Hepatocyte (in vitro differentiated cells): ENCODE results near the gene SYT8.

Experiments
- EZH2 ChIP-seq: fragments of 200-600 bp; sonication (generic); IDR thresholded peaks from 2 replicates; pipeline ENCODE4 v1.6.1; 2016; ENCODE audit warnings: antibody characterized with exemption, mild to moderate bottlenecking, borderline replicate concordance
- TF ChIP-seq, protein P1 (sequence below): fragments of 200-600 bp; sonication (generic); IDR thresholded peaks from 2 replicates; pipeline ENCODE4 v1.5.1; 2016; ENCODE audit warnings: antibody characterized with exemption, mild to moderate bottlenecking; ENCODE audit not compliant: poor library complexity

DNA sequence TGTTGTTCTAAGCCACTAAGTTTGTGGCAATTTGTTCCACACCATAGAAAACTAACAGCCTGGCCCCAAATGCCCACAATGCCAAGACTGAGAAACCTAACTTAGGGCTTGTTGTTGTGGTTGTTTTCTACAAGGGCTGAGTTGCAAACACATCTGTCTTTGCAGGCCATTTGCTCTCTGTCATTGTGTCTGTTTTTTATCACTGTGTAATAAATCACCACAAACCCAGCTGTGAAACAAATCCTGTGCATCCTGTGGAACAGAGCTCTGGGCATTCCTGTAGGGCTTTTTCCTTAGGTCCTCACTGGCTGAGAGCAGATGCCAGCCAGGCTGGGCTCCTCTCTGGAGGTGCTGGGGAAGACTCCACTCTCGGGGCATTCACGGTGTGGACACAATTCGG is 15.7 kb upstream of the SYT8 start:
- TF ChIP-seq, protein P1, sequence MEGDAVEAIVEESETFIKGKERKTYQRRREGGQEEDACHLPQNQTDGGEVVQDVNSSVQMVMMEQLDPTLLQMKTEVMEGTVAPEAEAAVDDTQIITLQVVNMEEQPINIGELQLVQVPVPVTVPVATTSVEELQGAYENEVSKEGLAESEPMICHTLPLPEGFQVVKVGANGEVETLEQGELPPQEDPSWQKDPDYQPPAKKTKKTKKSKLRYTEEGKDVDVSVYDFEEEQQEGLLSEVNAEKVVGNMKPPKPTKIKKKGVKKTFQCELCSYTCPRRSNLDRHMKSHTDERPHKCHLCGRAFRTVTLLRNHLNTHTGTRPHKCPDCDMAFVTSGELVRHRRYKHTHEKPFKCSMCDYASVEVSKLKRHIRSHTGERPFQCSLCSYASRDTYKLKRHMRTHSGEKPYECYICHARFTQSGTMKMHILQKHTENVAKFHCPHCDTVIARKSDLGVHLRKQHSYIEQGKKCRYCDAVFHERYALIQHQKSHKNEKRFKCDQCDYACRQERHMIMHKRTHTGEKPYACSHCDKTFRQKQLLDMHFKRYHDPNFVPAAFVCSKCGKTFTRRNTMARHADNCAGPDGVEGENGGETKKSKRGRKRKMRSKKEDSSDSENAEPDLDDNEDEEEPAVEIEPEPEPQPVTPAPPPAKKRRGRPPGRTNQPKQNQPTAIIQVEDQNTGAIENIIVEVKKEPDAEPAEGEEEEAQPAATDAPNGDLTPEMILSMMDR = no peak
- TF ChIP-seq EZH2 = no peak
